SK-N-SH treated with all-trans-retinoic acid at 6 μM for 48 hours (cell line): ENCODE results near the gene MYOM3.

Source experiments
- ATAC-seq: fragments of 200-7000 bp; cut with Tn5 transposase; 3 replicates; pipeline ENCODE4 v1.9.1; 2020; ENCODE audit warnings: mild to moderate bottlenecking, moderate library complexity
- ARNTL ChIP-seq: fragments of 450-650 bp; formaldehyde crosslinking; IDR thresholded peaks from 2 replicates; pipeline ENCODE4 v1.5.0; 2020; ENCODE audit warnings: low read depth, mild to moderate bottlenecking, moderate library complexity, borderline replicate concordance
- BACH2 ChIP-seq: fragments of 250-450 bp; sonication (Bioruptor Pico); IDR thresholded peaks from 2 replicates; pipeline ENCODE4 v1.9.0; 2021; ENCODE audit warnings: mild to moderate bottlenecking, borderline replicate concordance
- CSDC2 ChIP-seq: fragments of 250-450 bp; sonication (Bioruptor Pico); IDR thresholded peaks from 2 replicates; pipeline ENCODE4 v1.5.0; 2020; ENCODE audit warnings: mild to moderate bottlenecking, moderate library complexity
- ESRRG ChIP-seq: fragments of 250-450 bp; sonication (Bioruptor Pico); IDR thresholded peaks from 2 replicates; pipeline ENCODE4 v1.6.1; 2021; ENCODE audit warnings: mild to moderate bottlenecking
- GLIS3 ChIP-seq: fragments of 250-450 bp; sonication (Bioruptor Pico); IDR thresholded peaks from 2 replicates; pipeline ENCODE4 v1.5.0; 2020; ENCODE audit warnings: mild to moderate bottlenecking, moderate library complexity
- ISL1 ChIP-seq: fragments of 250-450 bp; sonication (Bioruptor Pico); IDR thresholded peaks from 2 replicates; pipeline ENCODE4 v2.1.2; 2022; ENCODE audit warnings: mild to moderate bottlenecking, moderate library complexity
- OSR1 ChIP-seq: fragments of 250-450 bp; sonication (Bioruptor Pico); IDR thresholded peaks from 2 replicates; pipeline ENCODE4 v1.8.0; 2022; ENCODE audit warnings: moderate library complexity, mild to moderate bottlenecking, inconsistent platforms
- PPARA ChIP-seq: fragments of 250-450 bp; sonication (Bioruptor Pico); IDR thresholded peaks from 2 replicates; pipeline ENCODE4 v1.5.0; 2020; ENCODE audit warnings: mild to moderate bottlenecking, borderline replicate concordance
- SNAI2 ChIP-seq: fragments of 250-450 bp; sonication (Bioruptor Pico); IDR thresholded peaks from 2 replicates; pipeline ENCODE4 v1.5.0; 2020; ENCODE audit warnings: mild to moderate bottlenecking, moderate library complexity
- TCF4 ChIP-seq: fragments of 250-450 bp; sonication (Bioruptor Pico); IDR thresholded peaks from 2 replicates; pipeline ENCODE4 v1.8.0; 2021; ENCODE audit warnings: mild to moderate bottlenecking, moderate library complexity, borderline replicate concordance
- TOX ChIP-seq: fragments of 250-450 bp; sonication (Bioruptor Pico); IDR thresholded peaks from 2 replicates; pipeline ENCODE4 v1.8.0; 2021; ENCODE audit warnings: mild to moderate bottlenecking, moderate library complexity, borderline replicate concordance
- ZC3H10 ChIP-seq: fragments of 250-450 bp; sonication (Bioruptor Pico); IDR thresholded peaks from 2 replicates; pipeline ENCODE4 v1.5.1; 2021; ENCODE audit warnings: mild to moderate bottlenecking, moderate library complexity
- ZFP3 ChIP-seq: fragments of 250-450 bp; sonication (Bioruptor Pico); IDR thresholded peaks from 2 replicates; pipeline ENCODE4 v1.5.0; 2020; ENCODE audit warnings: mild to moderate bottlenecking, moderate library complexity
- ZFP30 ChIP-seq: fragments of 450-650 bp; formaldehyde crosslinking; IDR thresholded peaks from 2 replicates; pipeline ENCODE4 v1.5.0; 2022; ENCODE audit warnings: mild to moderate bottlenecking, moderate library complexity
- ZNF565 ChIP-seq: fragments of 450-650 bp; formaldehyde crosslinking; conservative IDR thresholded peaks from 2 replicates; pipeline ENCODE4 v1.5.0; 2020; ENCODE audit warnings: low read depth, mild to moderate bottlenecking, moderate library complexity
- ZNF70 ChIP-seq: fragments of 450-650 bp; formaldehyde crosslinking; IDR thresholded peaks from 2 replicates; pipeline ENCODE4 v1.5.0; 2020; ENCODE audit warnings: mild to moderate bottlenecking, moderate library complexity
- ZNF8 ChIP-seq: fragments of 450-650 bp; formaldehyde crosslinking; IDR thresholded peaks from 2 replicates; pipeline ENCODE4 v1.5.0; 2020; ENCODE audit warnings: mild to moderate bottlenecking, moderate library complexity
- TF ChIP-seq, protein P1 (sequence below): fragments of 250-450 bp; sonication (Bioruptor Pico); IDR thresholded peaks from 2 replicates; pipeline ENCODE4 v1.5.1; 2021; ENCODE audit warnings: mild to moderate bottlenecking, moderate library complexity
- TF ChIP-seq, protein P2 (sequence below): fragments of 250-450 bp; sonication (Bioruptor Pico); IDR thresholded peaks from 2 replicates; pipeline ENCODE4 v1.8.0; 2020; ENCODE audit warnings: mild to moderate bottlenecking, moderate library complexity, borderline replicate concordance
- TF ChIP-seq, protein P3 (sequence below): fragments of 250-450 bp; sonication (Bioruptor Pico); IDR thresholded peaks from 2 replicates; pipeline ENCODE4 v1.5.0; 2020; ENCODE audit warnings: mild to moderate bottlenecking, moderate library complexity
- TF ChIP-seq, protein P4 (sequence below): fragments of 250-450 bp; sonication (Bioruptor Pico); IDR thresholded peaks from 2 replicates; pipeline ENCODE4 v1.5.1; 2020; ENCODE audit warnings: low read depth, mild to moderate bottlenecking, moderate library complexity
- TF ChIP-seq, protein P5 (sequence below): fragments of 250-450 bp; sonication (Bioruptor Pico); IDR thresholded peaks from 2 replicates; pipeline ENCODE4 v1.8.0; 2021; ENCODE audit warnings: low read depth, mild to moderate bottlenecking, moderate library complexity, borderline replicate concordance

MYOM3 gene

DNA sequence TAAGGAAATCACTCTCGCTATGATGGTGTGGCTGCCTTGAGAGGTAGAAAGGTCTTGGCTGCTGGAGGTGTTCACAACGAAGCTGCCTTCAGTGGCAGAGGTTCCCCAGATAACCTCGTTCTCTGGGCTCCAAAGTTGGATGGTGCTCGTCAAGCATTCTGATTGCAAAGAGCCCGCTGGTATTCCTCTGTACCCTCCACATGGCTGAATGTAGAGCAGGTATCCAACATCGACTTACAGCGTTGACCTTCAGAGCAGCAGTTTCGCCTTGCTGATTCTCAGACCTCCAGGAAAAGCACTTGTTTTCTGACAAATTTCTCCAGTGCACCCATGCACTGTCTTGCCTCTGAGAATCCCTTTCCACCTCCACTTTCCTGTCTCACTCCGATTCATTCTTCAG lies 35.3 kb upstream of the MYOM3 start:
- TF ChIP-seq TCF4 (CRISPR knock-in tag): no peak
- TF ChIP-seq ZNF70 (CRISPR knock-in tag): no peak
- TF ChIP-seq ARNTL (CRISPR knock-in tag): no peak
- ATAC-seq: no peak

DNA sequence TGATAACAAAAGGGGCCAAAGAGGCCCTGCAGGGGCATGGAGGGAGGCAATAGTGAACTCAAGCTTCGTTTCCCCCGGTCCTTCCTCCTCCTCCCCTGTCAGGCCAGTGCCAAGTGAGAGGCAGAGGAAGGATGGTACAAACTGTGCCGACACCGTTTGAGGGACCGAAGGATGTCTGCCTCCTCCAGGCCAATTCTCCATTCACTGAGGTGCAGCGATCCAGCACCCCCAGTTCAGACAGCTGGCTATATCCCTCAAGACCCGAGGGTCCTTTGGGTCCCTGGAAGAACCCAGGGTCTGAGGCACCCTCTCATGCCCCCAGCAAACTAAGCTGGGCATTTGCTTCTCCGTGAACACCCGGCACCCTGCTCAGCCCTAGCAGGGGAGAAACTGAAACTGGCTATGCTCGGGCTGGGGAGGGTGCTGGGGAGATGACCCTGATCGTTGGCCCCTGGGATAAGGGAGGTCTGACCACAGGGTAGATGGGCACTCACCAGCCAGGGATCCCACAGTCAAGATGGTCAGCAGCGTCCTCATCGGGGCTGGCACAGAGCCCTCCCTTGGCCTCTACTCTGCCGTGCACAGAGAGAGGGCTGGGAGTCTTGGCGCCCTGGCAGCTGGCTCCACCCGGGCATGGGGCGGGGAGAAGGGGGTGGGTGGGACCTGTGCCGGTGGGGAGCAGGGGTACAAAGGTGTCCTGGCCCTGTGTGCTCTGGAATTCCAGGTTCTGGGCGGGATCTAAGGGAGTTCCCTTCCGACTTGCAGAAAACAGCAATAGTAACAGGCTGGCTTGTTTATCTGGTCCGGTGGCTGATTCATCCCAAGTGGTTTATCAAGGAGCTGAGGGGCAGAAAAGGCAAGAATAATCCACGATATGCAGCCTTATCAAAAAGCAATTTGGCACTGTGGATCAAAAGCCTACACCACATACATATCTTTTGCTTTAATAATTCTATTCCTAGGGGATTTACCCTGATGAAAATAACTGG lies 30.9 kb upstream of the MYOM3 start, which contains the start of gene IL22RA1:
TSS of gene IL22RA1 (minus strand) at position 595 of the 989 bp plus-strand sequence. CDS start at position 537, 58 bp downstream.
- peak; percentile 76 for ATAC-seq
- TF ChIP-seq PPARA (CRISPR knock-in tag): no peak
- TF ChIP-seq ZFP3: no peak
- TF ChIP-seq, protein P1, sequence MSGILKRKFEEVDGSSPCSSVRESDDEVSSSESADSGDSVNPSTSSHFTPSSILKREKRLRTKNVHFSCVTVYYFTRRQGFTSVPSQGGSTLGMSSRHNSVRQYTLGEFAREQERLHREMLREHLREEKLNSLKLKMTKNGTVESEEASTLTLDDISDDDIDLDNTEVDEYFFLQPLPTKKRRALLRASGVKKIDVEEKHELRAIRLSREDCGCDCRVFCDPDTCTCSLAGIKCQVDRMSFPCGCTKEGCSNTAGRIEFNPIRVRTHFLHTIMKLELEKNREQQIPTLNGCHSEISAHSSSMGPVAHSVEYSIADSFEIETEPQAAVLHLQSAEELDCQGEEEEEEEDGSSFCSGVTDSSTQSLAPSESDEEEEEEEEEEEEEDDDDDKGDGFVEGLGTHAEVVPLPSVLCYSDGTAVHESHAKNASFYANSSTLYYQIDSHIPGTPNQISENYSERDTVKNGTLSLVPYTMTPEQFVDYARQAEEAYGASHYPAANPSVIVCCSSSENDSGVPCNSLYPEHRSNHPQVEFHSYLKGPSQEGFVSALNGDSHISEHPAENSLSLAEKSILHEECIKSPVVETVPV: no peak
- TF ChIP-seq OSR1 (CRISPR knock-in tag): no peak
- TF ChIP-seq, protein P2, sequence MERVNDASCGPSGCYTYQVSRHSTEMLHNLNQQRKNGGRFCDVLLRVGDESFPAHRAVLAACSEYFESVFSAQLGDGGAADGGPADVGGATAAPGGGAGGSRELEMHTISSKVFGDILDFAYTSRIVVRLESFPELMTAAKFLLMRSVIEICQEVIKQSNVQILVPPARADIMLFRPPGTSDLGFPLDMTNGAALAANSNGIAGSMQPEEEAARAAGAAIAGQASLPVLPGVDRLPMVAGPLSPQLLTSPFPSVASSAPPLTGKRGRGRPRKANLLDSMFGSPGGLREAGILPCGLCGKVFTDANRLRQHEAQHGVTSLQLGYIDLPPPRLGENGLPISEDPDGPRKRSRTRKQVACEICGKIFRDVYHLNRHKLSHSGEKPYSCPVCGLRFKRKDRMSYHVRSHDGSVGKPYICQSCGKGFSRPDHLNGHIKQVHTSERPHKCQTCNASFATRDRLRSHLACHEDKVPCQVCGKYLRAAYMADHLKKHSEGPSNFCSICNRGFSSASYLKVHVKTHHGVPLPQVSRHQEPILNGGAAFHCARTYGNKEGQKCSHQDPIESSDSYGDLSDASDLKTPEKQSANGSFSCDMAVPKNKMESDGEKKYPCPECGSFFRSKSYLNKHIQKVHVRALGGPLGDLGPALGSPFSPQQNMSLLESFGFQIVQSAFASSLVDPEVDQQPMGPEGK (CRISPR knock-in tag): no peak
- TF ChIP-seq ESRRG (CRISPR knock-in tag): no peak
- TF ChIP-seq ZFP30 (CRISPR knock-in tag): no peak
- TF ChIP-seq ZNF8 (CRISPR knock-in tag): no peak
- TF ChIP-seq SNAI2 (CRISPR knock-in tag): no peak
- no peak for TF ChIP-seq ARNTL (CRISPR knock-in tag)
- no peak for TF ChIP-seq TOX (CRISPR knock-in tag)
- TF ChIP-seq, protein P3, sequence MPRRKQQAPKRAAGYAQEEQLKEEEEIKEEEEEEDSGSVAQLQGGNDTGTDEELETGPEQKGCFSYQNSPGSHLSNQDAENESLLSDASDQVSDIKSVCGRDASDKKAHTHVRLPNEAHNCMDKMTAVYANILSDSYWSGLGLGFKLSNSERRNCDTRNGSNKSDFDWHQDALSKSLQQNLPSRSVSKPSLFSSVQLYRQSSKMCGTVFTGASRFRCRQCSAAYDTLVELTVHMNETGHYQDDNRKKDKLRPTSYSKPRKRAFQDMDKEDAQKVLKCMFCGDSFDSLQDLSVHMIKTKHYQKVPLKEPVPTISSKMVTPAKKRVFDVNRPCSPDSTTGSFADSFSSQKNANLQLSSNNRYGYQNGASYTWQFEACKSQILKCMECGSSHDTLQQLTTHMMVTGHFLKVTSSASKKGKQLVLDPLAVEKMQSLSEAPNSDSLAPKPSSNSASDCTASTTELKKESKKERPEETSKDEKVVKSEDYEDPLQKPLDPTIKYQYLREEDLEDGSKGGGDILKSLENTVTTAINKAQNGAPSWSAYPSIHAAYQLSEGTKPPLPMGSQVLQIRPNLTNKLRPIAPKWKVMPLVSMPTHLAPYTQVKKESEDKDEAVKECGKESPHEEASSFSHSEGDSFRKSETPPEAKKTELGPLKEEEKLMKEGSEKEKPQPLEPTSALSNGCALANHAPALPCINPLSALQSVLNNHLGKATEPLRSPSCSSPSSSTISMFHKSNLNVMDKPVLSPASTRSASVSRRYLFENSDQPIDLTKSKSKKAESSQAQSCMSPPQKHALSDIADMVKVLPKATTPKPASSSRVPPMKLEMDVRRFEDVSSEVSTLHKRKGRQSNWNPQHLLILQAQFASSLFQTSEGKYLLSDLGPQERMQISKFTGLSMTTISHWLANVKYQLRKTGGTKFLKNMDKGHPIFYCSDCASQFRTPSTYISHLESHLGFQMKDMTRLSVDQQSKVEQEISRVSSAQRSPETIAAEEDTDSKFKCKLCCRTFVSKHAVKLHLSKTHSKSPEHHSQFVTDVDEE (CRISPR knock-in tag): no peak
- no peak for TF ChIP-seq ZNF565 (CRISPR knock-in tag)
- TF ChIP-seq BACH2 (CRISPR knock-in tag): no peak
- no peak for TF ChIP-seq ISL1 (CRISPR knock-in tag)

DNA sequence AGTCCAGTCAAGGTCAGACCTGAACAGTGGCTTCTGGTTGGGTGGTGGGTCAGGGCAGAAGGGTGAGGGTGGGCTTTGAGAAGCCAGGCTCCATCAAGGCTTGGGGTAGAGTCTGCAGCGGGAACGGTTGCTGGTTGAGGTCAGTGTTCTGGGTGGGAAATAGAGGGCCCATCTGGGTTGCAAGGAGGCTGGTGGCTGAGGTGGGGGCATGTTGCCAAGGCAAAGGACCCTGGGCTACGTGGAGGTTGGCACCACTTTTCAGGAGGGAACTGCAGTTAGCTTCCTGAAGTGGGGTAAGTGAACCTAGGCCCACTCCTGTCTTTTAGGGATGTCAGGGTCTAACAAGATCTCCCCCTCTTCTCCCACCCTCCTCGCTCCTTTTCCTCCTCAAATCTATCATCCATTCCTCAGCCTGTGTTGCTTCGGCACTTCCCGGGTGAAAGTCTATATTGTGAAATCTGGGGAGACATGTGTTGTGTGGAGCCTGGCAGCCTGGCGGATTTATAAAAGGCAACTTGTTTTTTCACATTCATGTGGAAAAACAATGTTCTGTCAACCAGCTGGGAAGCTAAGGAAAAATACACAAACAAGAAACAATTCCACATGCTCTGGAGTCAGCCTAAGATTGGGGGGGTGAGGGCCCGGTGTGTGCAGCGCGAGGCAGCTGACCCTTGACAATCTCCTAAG lies 29.5 kb upstream of the MYOM3 start:
- ATAC-seq: no peak
- TF ChIP-seq ZNF70 (CRISPR knock-in tag) (no peak), ESRRG (CRISPR knock-in tag) (no peak)

DNA sequence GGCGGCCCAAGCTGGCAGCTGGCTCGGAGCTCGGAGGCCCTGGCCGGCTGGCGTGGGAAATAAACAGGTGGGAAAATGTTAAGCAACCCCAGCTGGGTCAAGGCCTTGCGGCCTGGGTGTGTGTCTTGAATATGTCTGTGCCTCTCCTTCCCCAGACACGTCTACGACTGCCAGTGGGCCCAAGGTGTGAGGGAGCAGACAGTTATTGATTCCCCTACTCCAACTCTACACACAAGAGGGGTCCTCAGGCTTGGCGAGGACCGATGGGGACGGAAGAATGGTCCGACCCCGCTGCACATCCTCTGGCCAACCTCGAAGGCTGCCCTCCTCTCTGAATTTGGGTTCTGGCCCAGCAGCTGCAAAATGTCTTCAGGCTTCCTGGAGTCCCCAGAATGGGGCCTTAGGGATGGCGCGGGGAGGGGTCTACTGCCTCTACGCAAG lies 28.8 kb upstream of the MYOM3 start:
- no peak for ATAC-seq
- no peak for TF ChIP-seq CSDC2 (CRISPR knock-in tag)

DNA sequence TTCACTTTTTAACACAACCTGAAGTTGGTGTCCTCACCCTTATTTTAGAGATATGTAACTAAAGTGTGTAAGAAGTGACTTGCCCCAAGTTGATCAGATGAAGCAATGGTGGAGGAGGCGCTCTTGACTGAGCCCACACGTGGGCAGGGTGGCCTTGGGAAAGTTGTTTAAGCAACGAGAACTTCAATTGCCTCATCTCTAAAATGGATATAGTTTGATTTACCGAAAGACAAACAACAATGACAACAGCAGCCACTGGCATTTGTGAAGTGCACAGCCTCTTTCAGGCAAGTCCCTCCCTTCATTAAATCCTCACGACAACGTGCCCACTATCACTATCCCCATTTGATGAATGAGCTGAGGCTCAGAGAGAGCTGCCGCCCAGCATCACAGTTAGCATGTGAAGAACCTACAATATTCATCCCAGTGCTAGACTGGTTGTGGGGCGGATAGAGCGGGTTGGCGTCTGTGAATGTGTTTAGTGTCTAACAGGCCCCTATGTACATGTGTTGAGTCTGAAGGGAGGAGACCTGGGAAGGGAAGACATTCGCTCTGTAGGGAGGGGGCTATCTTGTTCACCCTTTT lies 28.0 kb upstream of the MYOM3 start:
- ATAC-seq: no peak

More for the DNA sequence above, 28.0 kb upstream of the MYOM3 start:
- no peak for TF ChIP-seq ZC3H10
- no peak for TF ChIP-seq PPARA (CRISPR knock-in tag)
- no peak for TF ChIP-seq ESRRG (CRISPR knock-in tag)
- TF ChIP-seq, protein P4, sequence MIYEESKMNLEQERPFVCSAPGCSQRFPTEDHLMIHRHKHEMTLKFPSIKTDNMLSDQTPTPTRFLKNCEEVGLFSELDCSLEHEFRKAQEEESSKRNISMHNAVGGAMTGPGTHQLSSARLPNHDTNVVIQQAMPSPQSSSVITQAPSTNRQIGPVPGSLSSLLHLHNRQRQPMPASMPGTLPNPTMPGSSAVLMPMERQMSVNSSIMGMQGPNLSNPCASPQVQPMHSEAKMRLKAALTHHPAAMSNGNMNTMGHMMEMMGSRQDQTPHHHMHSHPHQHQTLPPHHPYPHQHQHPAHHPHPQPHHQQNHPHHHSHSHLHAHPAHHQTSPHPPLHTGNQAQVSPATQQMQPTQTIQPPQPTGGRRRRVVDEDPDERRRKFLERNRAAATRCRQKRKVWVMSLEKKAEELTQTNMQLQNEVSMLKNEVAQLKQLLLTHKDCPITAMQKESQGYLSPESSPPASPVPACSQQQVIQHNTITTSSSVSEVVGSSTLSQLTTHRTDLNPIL: no peak
- no peak for TF ChIP-seq ZNF565 (CRISPR knock-in tag)
- no peak for TF ChIP-seq ARNTL (CRISPR knock-in tag)
- no peak for TF ChIP-seq ZNF8 (CRISPR knock-in tag)
- TF ChIP-seq ISL1 (CRISPR knock-in tag): no peak
- TF ChIP-seq TCF4 (CRISPR knock-in tag): no peak
- no peak for TF ChIP-seq ZFP3
- no peak for TF ChIP-seq ZFP30 (CRISPR knock-in tag)
- no peak for TF ChIP-seq GLIS3 (CRISPR knock-in tag)
- TF ChIP-seq, protein P5, sequence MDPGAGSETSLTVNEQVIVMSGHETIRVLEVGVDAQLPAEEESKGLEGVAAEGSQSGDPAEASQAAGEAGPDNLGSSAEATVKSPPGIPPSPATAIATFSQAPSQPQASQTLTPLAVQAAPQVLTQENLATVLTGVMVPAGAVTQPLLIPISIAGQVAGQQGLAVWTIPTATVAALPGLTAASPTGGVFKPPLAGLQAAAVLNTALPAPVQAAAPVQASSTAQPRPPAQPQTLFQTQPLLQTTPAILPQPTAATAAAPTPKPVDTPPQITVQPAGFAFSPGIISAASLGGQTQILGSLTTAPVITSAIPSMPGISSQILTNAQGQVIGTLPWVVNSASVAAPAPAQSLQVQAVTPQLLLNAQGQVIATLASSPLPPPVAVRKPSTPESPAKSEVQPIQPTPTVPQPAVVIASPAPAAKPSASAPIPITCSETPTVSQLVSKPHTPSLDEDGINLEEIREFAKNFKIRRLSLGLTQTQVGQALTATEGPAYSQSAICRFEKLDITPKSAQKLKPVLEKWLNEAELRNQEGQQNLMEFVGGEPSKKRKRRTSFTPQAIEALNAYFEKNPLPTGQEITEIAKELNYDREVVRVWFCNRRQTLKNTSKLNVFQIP: no peak
- TF ChIP-seq CSDC2 (CRISPR knock-in tag): no peak
- TF ChIP-seq OSR1 (CRISPR knock-in tag): no peak
